ENCODE data around the gene MAN2C1.

GRCh38 chr15:75348034-75348561 lies 20.3 kb downstream of the MAN2C1 start:
- TF ChIP-seq, protein P1, sequence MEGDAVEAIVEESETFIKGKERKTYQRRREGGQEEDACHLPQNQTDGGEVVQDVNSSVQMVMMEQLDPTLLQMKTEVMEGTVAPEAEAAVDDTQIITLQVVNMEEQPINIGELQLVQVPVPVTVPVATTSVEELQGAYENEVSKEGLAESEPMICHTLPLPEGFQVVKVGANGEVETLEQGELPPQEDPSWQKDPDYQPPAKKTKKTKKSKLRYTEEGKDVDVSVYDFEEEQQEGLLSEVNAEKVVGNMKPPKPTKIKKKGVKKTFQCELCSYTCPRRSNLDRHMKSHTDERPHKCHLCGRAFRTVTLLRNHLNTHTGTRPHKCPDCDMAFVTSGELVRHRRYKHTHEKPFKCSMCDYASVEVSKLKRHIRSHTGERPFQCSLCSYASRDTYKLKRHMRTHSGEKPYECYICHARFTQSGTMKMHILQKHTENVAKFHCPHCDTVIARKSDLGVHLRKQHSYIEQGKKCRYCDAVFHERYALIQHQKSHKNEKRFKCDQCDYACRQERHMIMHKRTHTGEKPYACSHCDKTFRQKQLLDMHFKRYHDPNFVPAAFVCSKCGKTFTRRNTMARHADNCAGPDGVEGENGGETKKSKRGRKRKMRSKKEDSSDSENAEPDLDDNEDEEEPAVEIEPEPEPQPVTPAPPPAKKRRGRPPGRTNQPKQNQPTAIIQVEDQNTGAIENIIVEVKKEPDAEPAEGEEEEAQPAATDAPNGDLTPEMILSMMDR (IDR thresholded peaks at IDR 0.05; ENCODE audit: insufficient read depth, low read depth, low read length): no peak
- TF ChIP-seq EZH2 (IDR thresholded peaks at IDR 0.05; ENCODE audit: insufficient read depth, low read length): no peak
